ENCODE results near the gene KAT2A. TPM values are rescaled to one million over a fixed set of nuclear protein-coding genes. Genes with fewer than 3 reads are reported as not detected.

KAT2A gene
- total and polyA plus RNA-seq, 4 donors, result 18.8 to 56.8 (median 32.7) TPM

DNA sequence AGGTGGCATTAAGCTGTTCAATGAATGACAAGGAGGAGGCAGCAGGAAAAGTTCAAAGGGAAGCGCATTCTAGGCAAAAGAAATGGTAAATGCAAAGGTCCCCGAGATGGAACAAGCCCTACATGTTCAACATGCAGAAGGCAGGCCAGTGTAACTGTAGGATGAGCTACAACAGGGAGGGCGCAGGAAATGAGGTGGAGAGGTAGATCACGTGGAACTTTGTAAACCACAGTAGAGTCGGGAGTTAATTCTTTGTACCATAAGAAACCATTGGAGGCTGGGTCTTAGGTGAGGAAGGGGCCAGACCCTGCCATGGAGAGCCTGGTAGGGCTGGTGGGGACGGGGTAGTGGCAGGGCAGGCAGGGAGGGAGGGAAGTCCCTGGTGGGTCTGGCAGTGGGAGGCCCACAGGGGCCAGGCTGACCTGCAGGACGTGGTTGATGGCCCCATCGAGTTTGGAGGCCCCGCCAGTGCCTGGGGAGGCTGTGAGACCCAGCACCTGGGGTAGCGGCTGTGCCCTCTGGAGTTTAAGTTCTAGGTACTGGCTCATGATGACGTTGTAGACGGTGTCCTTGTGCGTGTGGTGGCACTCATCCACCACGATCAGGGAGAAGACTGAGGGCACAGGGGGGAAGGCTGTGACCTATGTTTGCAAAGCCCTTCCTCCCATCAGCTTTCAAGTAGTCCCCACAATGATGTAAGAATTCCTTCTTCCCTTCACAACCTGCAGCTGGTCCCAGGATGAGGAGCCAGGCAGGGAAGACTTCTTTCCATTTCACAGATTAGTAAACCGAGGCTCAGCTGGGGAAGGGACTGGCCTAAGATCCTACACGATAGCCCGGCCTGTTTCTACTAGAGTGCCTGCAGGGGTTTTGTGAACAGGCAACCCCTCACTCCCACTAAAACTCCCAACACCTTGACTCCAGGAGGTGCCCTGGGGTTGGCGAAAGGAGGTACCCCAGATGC, 10.6 kb downstream of the KAT2A start:
- no peak overlapping the region for H3K9ac ChIP-seq (ENCODE audit: insufficient read depth in 1 of 2, low read length in 2 of 2)
- peaks cover 0 to 17% (median 6%) of the 10 kb centered on the region in 5 donors for H3K4me1 ChIP-seq (ENCODE audit: control insufficient read depth in 5 of 5, insufficient read depth in 5 of 5, low read length in 5 of 5)
- TF ChIP-seq, protein P1, sequence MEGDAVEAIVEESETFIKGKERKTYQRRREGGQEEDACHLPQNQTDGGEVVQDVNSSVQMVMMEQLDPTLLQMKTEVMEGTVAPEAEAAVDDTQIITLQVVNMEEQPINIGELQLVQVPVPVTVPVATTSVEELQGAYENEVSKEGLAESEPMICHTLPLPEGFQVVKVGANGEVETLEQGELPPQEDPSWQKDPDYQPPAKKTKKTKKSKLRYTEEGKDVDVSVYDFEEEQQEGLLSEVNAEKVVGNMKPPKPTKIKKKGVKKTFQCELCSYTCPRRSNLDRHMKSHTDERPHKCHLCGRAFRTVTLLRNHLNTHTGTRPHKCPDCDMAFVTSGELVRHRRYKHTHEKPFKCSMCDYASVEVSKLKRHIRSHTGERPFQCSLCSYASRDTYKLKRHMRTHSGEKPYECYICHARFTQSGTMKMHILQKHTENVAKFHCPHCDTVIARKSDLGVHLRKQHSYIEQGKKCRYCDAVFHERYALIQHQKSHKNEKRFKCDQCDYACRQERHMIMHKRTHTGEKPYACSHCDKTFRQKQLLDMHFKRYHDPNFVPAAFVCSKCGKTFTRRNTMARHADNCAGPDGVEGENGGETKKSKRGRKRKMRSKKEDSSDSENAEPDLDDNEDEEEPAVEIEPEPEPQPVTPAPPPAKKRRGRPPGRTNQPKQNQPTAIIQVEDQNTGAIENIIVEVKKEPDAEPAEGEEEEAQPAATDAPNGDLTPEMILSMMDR (IDR thresholded peaks at IDR 0.05; ENCODE audit: control extremely low read depth, extremely low read depth), result no peak
- no peaks in the 10 kb centered on the region for H3K27me3 ChIP-seq (ENCODE audit: control insufficient read depth in 3 of 3, insufficient read depth in 3 of 3, low read length in 2 of 3)
- no peak overlapping the region for H3K4me3 ChIP-seq
- ATAC-seq (ENCODE audit: insufficient read depth, low FRiP score), result no peak
- no peak overlapping the region for H3K27ac ChIP-seq (ENCODE audit: low read depth in 1 of 2, low read length in 1 of 2)
- H3K36me3 ChIP-seq (ENCODE audit: control insufficient read depth in 4 of 4, insufficient read depth in 4 of 4, low read length in 4 of 4), result peaks cover 0 to 21% (median 5%) of the 10 kb centered on the region in 4 donors
- no peaks in the 10 kb centered on the region for H3K9me3 ChIP-seq (ENCODE audit: control insufficient read depth in 4 of 4, insufficient read depth in 3 of 4, low read length in 3 of 4)
- no peak for DNase-seq
- 90 to 91% methylated on average over 18 of the region's 18 CpGs for WGBS, 2 donors

DNA sequence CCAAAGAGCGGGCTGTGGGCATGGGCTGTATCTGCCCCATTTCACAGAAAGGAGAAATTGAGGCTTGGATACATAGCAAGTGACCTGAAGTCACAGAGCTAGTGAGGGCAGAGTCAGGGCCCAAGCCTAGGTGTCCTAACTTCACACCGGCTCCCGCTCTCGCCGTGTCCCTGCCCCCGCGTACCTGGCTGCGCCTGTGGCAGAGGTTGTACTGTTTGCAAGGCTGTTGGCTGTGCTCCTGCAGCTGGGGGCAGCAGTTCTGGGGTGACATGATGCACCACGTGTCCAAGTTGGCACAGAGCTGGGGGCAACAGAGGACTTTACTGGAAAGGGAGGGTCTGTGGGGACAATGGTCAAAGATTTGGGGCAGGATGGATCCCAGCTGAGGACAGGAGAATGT, 12.1 kb downstream of the KAT2A start:
- Histone ChIP-seq H3K9me3 (ENCODE audit: control insufficient read depth in 4 of 4, insufficient read depth in 3 of 4, low read length in 3 of 4) (no peaks in the 10 kb centered on the region), H3K4me1 (ENCODE audit: control insufficient read depth in 5 of 5, insufficient read depth in 5 of 5, low read length in 5 of 5) (peaks cover 0 to 17% (median 6%) of the 10 kb centered on the region in 5 donors), H3K36me3 (ENCODE audit: control insufficient read depth in 4 of 4, insufficient read depth in 4 of 4, low read length in 4 of 4) (peaks cover 0 to 24% (median 3%) of the 10 kb centered on the region in 4 donors), H3K27ac (ENCODE audit: low read depth in 1 of 2, low read length in 1 of 2) (no peak overlapping the region), H3K27me3 (ENCODE audit: control insufficient read depth in 3 of 3, insufficient read depth in 3 of 3, low read length in 2 of 3) (no peaks in the 10 kb centered on the region), H3K4me3 (no peak overlapping the region), H3K9ac (ENCODE audit: insufficient read depth in 1 of 2, low read length in 2 of 2) (no peak overlapping the region)
- DNase-seq (no peak), ATAC-seq (ENCODE audit: insufficient read depth, low FRiP score) (no peak)
- TF ChIP-seq, protein P1 (IDR thresholded peaks at IDR 0.05; ENCODE audit: control extremely low read depth, extremely low read depth), result no peak
- 92 to 93% methylated on average over 9 of the region's 9 CpGs for WGBS, 2 donors

DNA sequence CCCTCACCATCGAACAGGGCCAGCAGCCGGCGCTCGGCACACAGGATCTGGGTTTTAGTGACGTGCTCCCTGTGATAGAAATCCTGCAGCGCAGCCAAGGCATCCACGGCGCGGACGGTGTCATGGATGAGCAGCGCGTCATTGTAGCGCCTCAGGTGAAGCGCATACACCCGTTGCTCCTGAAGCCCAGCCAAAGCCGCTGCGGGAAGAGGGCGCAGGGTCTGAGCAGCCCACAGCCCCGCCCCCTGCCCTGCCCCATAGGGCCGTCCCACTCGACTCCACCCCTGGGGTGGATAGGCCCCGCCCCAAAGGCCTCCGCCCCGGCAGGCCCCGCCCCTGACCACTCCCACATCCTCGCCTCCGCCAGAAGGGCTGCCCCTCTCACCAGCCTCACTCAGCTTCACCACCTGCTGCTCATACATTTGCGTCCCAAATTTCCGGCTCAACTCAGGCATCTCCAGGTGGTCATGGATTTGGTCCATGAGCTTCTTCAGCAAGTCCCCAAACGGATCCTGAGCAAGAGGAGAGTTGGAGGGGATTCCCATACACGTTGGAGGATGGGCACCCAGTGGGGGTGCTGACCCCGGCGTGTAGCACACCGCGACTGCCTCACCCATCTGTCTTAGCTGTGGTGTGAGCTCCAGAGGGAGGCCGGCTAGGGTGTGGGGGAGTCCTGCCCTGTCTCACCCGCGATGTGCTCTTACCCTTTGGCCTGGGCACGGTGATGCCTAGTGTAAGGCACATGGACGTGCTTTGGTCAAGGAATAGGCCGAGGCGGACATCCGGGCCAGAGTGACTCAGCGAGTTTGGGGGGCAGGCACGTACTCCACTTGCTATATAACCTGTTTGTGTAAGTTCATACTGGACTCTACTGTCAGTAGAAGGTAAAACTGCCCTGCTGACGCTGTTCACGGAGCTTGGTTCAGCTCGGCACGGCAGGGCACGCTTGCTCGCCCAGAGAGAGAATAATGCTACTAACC, 13.3 kb downstream of the KAT2A start:
- H3K4me1 ChIP-seq (ENCODE audit: control insufficient read depth in 5 of 5, insufficient read depth in 5 of 5, low read length in 5 of 5), result peaks cover 0 to 13% (median 3%) of the 10 kb centered on the region in 5 donors
- H3K9ac ChIP-seq (ENCODE audit: insufficient read depth in 1 of 2, low read length in 2 of 2), result no peak overlapping the region
- ATAC-seq (ENCODE audit: insufficient read depth, low FRiP score) (peak; percentile 80), DNase-seq (peak; percentile 51 to 84 (median 68))
- WGBS, 2 donors, result 45 to 65% methylated on average over 51 of the region's 51 CpGs
- H3K36me3 ChIP-seq (ENCODE audit: control insufficient read depth in 4 of 4, insufficient read depth in 4 of 4, low read length in 4 of 4), result peaks cover 0 to 24% (median 3%) of the 10 kb centered on the region in 4 donors
- TF ChIP-seq, protein P1 (IDR thresholded peaks at IDR 0.05; ENCODE audit: control extremely low read depth, extremely low read depth), result no peak
- no peak overlapping the region for H3K4me3 ChIP-seq
- no peaks in the 10 kb centered on the region for H3K9me3 ChIP-seq (ENCODE audit: control insufficient read depth in 4 of 4, insufficient read depth in 3 of 4, low read length in 3 of 4)
- H3K27ac ChIP-seq (ENCODE audit: low read depth in 1 of 2, low read length in 1 of 2), result no peak overlapping the region
- no peaks in the 10 kb centered on the region for H3K27me3 ChIP-seq (ENCODE audit: control insufficient read depth in 3 of 3, insufficient read depth in 3 of 3, low read length in 2 of 3)

Data from lung (tissue), 12 donors.